Common myeloid progenitor, CD34-positive (primary cell): ENCODE measurements around the gene CCNL2.
"Not testable (repeated sequence)": the region's sequence is repeated elsewhere in the genome, so short reads cannot be mapped to it uniquely, and the experiment has no call there.

Source experiments
- CTCF ChIA-PET: fragments of 350-600 bp; sonication (Branson Sonifier 250); formaldehyde crosslinking; loops from one replicate; lab custom pipeline; 2021; ENCODE audit warnings: antibody characterized with exemption; lab: Charles Lee
- POLR2A ChIA-PET: fragments of 350-600 bp; sonication (Branson Sonifier 250); formaldehyde crosslinking; loops from one replicate; lab custom pipeline; 2021; ENCODE audit warnings: antibody characterized with exemption; lab: Charles Lee
- DNase-seq, 3 donors: peaks; one replicate each; pipeline versions ENCODE4 v3.0.0 to v3.0.0-alpha.2; 2013
- H3K27ac ChIP-seq, 2 experiments: 1 replicate in 1 of 2; 2 replicates in 1 of 2; pipeline ENCODE4 v1.7.0; 2013; ENCODE audit warnings: inconsistent platforms in 2 of 2, low read length in 2 of 2, mild to moderate bottlenecking in 2 of 2, low read depth in 1 of 2, moderate library complexity in 1 of 2; ENCODE audit not compliant: severe bottlenecking in 2 of 2, insufficient read depth in 1 of 2, poor library complexity in 1 of 2
- H3K27me3 ChIP-seq, 5 experiments: replicated peaks in 2 of 5; 1 replicate in 3 of 5; 2 replicates in 2 of 5; pipeline versions ENCODE4 v1.6.1 to v1.7.0; 2013; ENCODE audit warnings: low read length in 4 of 5, mild to moderate bottlenecking in 2 of 5, moderate library complexity in 2 of 5, inconsistent platforms in 1 of 5; ENCODE audit not compliant: insufficient read depth in 5 of 5, control insufficient read depth in 4 of 5
- H3K36me3 ChIP-seq, 4 experiments: 1 replicate in 2 of 4; 2 replicates in 2 of 4; pipeline versions ENCODE4 v1.6.1 to v1.7.0; 2013; ENCODE audit warnings: low read length in 3 of 4, control low read depth in 1 of 4, mild to moderate bottlenecking in 1 of 4; ENCODE audit not compliant: control insufficient read depth in 4 of 4, insufficient read depth in 4 of 4
- H3K4me1 ChIP-seq, 4 experiments: 1 replicate in 3 of 4; 2 replicates in 1 of 4; pipeline versions ENCODE4 v1.6.1 to v1.7.1; 2013; ENCODE audit warnings: low read length in 3 of 4, mild to moderate bottlenecking in 3 of 4, control low read depth in 1 of 4, inconsistent platforms in 1 of 4, moderate library complexity in 1 of 4; ENCODE audit not compliant: control insufficient read depth in 4 of 4, insufficient read depth in 4 of 4; ENCODE audit errors: control extremely low read depth in 1 of 4
- H3K4me3 ChIP-seq, 7 experiments: 1 replicate in 4 of 7; 2 replicates in 3 of 7; pipeline versions ENCODE4 v1.5.1 to v1.7.0; 2013; ENCODE audit warnings: mild to moderate bottlenecking in 7 of 7, low read length in 6 of 7, moderate library complexity in 6 of 7, inconsistent platforms in 2 of 7, low read depth in 2 of 7, control low read depth in 1 of 7; ENCODE audit not compliant: insufficient read depth in 4 of 7, control insufficient read depth in 1 of 7; ENCODE audit errors: extremely low read depth in 1 of 7
- H3K9me3 ChIP-seq, 5 experiments: 1 replicate in 4 of 5; 2 replicates in 1 of 5; pipeline versions ENCODE4 v1.6.1 to v1.7.1; 2013; ENCODE audit warnings: low read length in 4 of 5, mild to moderate bottlenecking in 2 of 5, inconsistent platforms in 1 of 5, low read depth in 1 of 5, moderate library complexity in 1 of 5; ENCODE audit not compliant: control insufficient read depth in 4 of 5, insufficient read depth in 2 of 5; ENCODE audit errors: control extremely low read depth in 1 of 5
- WGBS: methylation state at CpG from one replicate; pipeline ENCODE4 v1.1.5; 2013; ENCODE audit not compliant: insufficient coverage; 5-methylcytosine and 5-hydroxymethylcytosine counted together

The CCNL2 gene

DNA sequence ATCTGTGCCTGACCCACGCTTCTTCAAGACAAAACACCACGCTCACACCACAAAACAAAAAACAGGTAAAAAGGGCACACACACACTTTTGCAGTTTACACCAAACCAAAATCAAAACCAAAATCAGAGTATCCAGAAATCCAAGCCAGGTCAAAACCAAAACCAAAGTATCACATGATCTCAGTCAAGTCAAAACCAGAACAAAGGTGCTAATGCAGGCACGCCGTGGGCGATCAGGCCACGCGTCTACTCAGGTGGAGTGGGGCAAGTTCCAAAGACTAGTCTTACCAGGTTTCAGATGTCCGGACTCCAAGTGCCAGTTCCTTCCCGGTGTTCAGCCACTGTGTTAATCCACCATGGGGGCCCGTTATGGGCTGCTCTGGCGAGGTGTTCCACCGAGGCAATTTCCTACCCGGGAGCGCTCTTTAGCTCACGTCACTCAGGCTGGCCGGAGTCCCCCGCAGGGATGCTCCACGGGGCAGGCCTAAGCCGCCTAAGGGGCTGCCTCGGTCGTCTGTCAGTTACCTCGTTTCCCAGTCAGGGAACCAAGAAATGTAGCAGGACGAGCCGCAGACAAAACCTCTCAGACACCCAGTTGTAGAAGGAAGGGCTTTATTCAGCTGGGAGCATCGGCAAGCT lies 18.8 kb upstream of the CCNL2 start:
- CTCF ChIA-PET = interaction anchor here (1.6 kb wide), 1 partner anchor 11 kb away, joined by 5 read pairs; the partner anchor contains the start of gene MRPL20
- H3K36me3 ChIP-seq, POLR2A ChIA-PET, H3K27ac ChIP-seq, H3K9me3 ChIP-seq, DNase-seq, H3K4me3 ChIP-seq: not testable (repeated sequence)
- 95% methylated on average over 21 of the region's 25 CpGs for WGBS
- Histone ChIP-seq H3K27me3 (peaks cover 0 to 17% (median 0%) of the 10 kb centered on the region in 5 experiments), H3K4me1 (peaks cover 0 to 12% (median 5%) of the 10 kb centered on the region in 4 experiments)

GRCh38 chr1:1417396-1417795 lies 18.3 kb upstream of the CCNL2 start:
- not testable (repeated sequence) for DNase-seq
- CTCF ChIA-PET = interaction anchor here (1.6 kb wide), 1 partner anchor 10 kb away, joined by 5 read pairs; the partner anchor contains the start of gene MRPL20

DNA sequence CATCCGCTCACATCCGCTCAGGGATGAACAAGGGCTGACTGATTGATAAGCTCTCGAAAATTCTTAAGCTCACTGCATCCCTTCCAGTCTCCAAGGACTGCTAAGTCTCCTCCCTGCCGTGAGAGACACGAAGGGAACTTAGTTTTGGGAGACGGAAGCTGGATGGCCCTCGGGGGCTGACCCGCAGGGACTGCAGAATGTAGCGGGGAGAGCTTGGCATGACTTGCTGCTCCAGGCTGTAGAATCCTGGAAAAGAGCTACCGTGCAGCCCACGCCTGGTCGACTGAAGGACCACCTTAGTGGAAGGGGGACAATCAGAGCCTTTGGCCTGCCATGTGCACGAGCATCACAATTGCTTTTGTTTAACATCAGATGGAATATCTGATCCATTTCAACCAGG lies 16.6 kb upstream of the CCNL2 start:
- POLR2A ChIA-PET = interaction anchor here (1.3 kb wide), 1 partner anchor 17 kb away, joined by 3 read pairs; no protein-coding TSS in a partner anchor

More at GRCh38 chr1:1417396-1417795, 18.3 kb upstream of the CCNL2 start:
- 81% methylated on average over 3 of the region's 5 CpGs for WGBS
- Histone ChIP-seq H3K4me1 (peaks cover 0 to 12% (median 4%) of the 10 kb centered on the region in 4 experiments), H3K27me3 (peaks cover 0 to 14% (median 0%) of the 10 kb centered on the region in 5 experiments)
- H3K9me3 ChIP-seq, H3K27ac ChIP-seq, H3K36me3 ChIP-seq, POLR2A ChIA-PET, H3K4me3 ChIP-seq: not testable (repeated sequence)

DNA sequence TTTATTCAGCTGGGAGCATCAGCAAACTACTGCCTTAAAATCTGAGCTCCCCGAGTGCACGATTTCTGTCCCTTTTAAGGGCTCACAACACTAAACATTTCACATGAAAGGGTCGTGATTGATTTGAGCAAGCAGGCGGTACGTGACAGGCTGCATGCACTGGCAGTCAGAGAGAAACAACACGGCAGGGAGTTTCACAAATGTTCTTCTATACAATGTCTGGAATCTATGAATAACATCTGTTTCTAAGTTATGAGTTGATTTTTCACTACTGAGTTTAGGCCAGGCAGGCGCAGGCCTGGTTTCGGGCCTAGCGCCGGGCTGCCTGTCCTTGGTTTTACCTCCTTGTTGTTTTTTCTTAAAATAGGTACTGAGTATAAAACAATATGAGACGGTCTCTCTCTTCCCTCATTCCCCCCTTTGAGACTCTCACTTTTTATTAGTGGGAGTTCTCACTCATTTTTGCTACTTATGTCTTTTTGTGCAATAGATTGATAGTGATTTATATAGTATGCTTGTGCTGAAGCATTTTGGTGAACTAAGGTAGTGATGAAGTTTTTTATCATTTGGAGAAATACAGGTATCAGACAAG lies 13.3 kb upstream of the CCNL2 start:
- 100% methylated on average over 2 of the region's 11 CpGs for WGBS
- CTCF ChIA-PET = interaction anchor here (1.1 to 2.0 kb wide), 4 partner anchors 12 to 34 kb away, joined by 3 to 6 read pairs (median 4); no protein-coding TSS in a partner anchor

More for the DNA sequence above, 16.6 kb upstream of the CCNL2 start:
- WGBS = 87% methylated on average over 12 of the region's 13 CpGs
- Histone ChIP-seq H3K9me3 (peaks cover 0 to 6% (median 2%) of the 10 kb centered on the region in 5 experiments), H3K27ac (no peak overlapping the region), H3K4me1 (peaks cover 0 to 10% (median 4%) of the 10 kb centered on the region in 4 experiments), H3K4me3 (no peak overlapping the region), H3K36me3 (no peaks in the 10 kb centered on the region), H3K27me3 (peaks cover 0 to 11% (median 0%) of the 10 kb centered on the region in 5 experiments)
- CTCF ChIA-PET = interaction anchor here (1.0 to 2.1 kb wide), 7 partner anchors 9 to 26 kb away, joined by 3 to 11 read pairs (median 5); partner anchors contain the start of gene MRPL20
- no peak for DNase-seq

GRCh38 chr1:1411626-1412025 lies 12.5 kb upstream of the CCNL2 start:
- no peaks in the 10 kb centered on the region for H3K27me3 ChIP-seq
- H3K27ac ChIP-seq = no peak overlapping the region
- peaks cover 6 to 15% (median 10%) of the 10 kb centered on the region in 4 experiments for H3K4me1 ChIP-seq
- WGBS = 99% methylated on average over 9 of the region's 13 CpGs
- CTCF ChIA-PET = interaction anchor here (1.1 kb wide), 1 partner anchor 34 kb away, joined by 3 read pairs; no protein-coding TSS in a partner anchor
- H3K9me3 ChIP-seq = peaks cover 0 to 6% (median 2%) of the 10 kb centered on the region in 5 experiments
- peaks cover 0 to 4% (median 0%) of the 10 kb centered on the region in 4 experiments for H3K36me3 ChIP-seq
- DNase-seq = no peak
- POLR2A ChIA-PET = no interaction called here
- no peak overlapping the region for H3K4me3 ChIP-seq

More for the DNA sequence above, 13.3 kb upstream of the CCNL2 start:
- DNase-seq, POLR2A ChIA-PET, H3K4me3 ChIP-seq, H3K9me3 ChIP-seq, H3K36me3 ChIP-seq, H3K27ac ChIP-seq, H3K27me3 ChIP-seq: not testable (repeated sequence)
- peaks cover 6 to 15% (median 10%) of the 10 kb centered on the region in 4 experiments for H3K4me1 ChIP-seq

DNA sequence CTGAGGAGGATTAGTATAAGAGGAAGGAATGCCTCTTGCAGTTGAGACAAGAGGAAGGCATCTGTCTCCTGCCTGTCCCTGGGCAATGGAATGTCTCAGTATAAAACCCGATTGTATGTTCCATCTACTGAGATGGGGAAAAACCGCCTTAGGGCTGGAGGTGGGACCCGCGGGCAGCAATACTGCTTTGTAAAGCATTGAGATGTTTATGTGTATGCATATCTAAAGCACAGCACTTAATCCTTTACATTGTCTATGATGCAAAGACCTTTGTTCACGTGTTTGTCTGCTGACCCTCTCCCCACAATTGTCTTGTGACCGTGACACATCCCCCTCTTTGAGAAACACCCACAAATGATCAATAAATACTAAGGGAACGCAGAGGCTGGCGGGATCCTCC lies 11.1 kb upstream of the CCNL2 start:
- no CpG with 5 or more reads among the region's 8 CpGs for WGBS

More for the DNA sequence above, 11.1 kb upstream of the CCNL2 start:
- H3K9me3 ChIP-seq, H3K4me3 ChIP-seq, H3K27me3 ChIP-seq, DNase-seq, POLR2A ChIA-PET, CTCF ChIA-PET, H3K27ac ChIP-seq: not testable (repeated sequence)
- Histone ChIP-seq H3K36me3 (peaks cover 0 to 12% (median 4%) of the 10 kb centered on the region in 4 experiments), H3K4me1 (peaks cover 6 to 26% (median 19%) of the 10 kb centered on the region in 4 experiments)
